ENCODE data around the gene CPB1. TPM values are rescaled to one million over a fixed set of nuclear protein-coding genes. Genes with fewer than 3 reads are reported as not detected.

The CPB1 gene
- total and polyA plus RNA-seq, 2 of the 8 experiments (the other 6 are each of a cell fraction or from before 2014, with no cell fraction given): not detected

DNA sequence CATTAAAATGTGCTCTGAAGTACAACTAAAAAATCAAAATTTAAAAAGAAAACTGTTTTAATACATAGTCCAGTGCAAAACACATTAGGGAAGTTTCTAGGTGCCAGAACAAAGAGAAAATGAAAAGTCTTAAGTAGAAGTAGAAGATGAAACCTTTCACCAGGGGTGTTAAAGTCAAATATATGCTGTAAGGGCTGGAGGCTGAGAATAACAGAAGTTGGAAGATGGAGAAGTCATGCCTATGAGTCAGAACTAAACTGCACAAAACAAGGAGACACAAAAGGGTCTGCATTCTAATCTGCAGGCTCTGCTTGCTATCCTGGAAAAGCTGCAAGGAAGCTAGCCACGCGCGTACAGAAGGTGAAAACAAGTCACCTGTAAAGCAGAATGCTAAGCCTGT, 48.7 kb upstream of the CPB1 start (continued):
- TF ChIP-seq, protein P1, sequence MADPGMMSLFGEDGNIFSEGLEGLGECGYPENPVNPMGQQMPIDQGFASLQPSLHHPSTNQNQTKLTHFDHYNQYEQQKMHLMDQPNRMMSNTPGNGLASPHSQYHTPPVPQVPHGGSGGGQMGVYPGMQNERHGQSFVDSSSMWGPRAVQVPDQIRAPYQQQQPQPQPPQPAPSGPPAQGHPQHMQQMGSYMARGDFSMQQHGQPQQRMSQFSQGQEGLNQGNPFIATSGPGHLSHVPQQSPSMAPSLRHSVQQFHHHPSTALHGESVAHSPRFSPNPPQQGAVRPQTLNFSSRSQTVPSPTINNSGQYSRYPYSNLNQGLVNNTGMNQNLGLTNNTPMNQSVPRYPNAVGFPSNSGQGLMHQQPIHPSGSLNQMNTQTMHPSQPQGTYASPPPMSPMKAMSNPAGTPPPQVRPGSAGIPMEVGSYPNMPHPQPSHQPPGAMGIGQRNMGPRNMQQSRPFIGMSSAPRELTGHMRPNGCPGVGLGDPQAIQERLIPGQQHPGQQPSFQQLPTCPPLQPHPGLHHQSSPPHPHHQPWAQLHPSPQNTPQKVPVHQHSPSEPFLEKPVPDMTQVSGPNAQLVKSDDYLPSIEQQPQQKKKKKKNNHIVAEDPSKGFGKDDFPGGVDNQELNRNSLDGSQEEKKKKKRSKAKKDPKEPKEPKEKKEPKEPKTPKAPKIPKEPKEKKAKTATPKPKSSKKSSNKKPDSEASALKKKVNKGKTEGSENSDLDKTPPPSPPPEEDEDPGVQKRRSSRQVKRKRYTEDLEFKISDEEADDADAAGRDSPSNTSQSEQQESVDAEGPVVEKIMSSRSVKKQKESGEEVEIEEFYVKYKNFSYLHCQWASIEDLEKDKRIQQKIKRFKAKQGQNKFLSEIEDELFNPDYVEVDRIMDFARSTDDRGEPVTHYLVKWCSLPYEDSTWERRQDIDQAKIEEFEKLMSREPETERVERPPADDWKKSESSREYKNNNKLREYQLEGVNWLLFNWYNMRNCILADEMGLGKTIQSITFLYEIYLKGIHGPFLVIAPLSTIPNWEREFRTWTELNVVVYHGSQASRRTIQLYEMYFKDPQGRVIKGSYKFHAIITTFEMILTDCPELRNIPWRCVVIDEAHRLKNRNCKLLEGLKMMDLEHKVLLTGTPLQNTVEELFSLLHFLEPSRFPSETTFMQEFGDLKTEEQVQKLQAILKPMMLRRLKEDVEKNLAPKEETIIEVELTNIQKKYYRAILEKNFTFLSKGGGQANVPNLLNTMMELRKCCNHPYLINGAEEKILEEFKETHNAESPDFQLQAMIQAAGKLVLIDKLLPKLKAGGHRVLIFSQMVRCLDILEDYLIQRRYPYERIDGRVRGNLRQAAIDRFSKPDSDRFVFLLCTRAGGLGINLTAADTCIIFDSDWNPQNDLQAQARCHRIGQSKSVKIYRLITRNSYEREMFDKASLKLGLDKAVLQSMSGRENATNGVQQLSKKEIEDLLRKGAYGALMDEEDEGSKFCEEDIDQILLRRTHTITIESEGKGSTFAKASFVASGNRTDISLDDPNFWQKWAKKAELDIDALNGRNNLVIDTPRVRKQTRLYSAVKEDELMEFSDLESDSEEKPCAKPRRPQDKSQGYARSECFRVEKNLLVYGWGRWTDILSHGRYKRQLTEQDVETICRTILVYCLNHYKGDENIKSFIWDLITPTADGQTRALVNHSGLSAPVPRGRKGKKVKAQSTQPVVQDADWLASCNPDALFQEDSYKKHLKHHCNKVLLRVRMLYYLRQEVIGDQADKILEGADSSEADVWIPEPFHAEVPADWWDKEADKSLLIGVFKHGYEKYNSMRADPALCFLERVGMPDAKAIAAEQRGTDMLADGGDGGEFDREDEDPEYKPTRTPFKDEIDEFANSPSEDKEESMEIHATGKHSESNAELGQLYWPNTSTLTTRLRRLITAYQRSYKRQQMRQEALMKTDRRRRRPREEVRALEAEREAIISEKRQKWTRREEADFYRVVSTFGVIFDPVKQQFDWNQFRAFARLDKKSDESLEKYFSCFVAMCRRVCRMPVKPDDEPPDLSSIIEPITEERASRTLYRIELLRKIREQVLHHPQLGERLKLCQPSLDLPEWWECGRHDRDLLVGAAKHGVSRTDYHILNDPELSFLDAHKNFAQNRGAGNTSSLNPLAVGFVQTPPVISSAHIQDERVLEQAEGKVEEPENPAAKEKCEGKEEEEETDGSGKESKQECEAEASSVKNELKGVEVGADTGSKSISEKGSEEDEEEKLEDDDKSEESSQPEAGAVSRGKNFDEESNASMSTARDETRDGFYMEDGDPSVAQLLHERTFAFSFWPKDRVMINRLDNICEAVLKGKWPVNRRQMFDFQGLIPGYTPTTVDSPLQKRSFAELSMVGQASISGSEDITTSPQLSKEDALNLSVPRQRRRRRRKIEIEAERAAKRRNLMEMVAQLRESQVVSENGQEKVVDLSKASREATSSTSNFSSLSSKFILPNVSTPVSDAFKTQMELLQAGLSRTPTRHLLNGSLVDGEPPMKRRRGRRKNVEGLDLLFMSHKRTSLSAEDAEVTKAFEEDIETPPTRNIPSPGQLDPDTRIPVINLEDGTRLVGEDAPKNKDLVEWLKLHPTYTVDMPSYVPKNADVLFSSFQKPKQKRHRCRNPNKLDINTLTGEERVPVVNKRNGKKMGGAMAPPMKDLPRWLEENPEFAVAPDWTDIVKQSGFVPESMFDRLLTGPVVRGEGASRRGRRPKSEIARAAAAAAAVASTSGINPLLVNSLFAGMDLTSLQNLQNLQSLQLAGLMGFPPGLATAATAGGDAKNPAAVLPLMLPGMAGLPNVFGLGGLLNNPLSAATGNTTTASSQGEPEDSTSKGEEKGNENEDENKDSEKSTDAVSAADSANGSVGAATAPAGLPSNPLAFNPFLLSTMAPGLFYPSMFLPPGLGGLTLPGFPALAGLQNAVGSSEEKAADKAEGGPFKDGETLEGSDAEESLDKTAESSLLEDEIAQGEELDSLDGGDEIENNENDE (IDR thresholded peaks at IDR 0.05; ENCODE audit: insufficient replicate concordance, low read length): no peak
- TF ChIP-seq FOSL1 (IDR thresholded peaks at IDR 0.05; ENCODE audit: insufficient read depth, low read depth, low read length): no peak
- TF ChIP-seq KDM4A (IDR thresholded peaks at IDR 0.05; ENCODE audit: low read depth, low read length, severe bottlenecking): no peak
- no peak for TF ChIP-seq NANOG (IDR thresholded peaks at IDR 0.05; ENCODE audit: insufficient read depth, low read depth, low read length, poor library complexity, severe bottlenecking)
- no peak for TF ChIP-seq TAF1 (IDR thresholded peaks at IDR 0.05; ENCODE audit: low read depth, low read length)
